Kidney tubule cell (primary cell): ENCODE results near the gene ACER1.
"Not testable (repeated sequence)": the region's sequence is repeated elsewhere in the genome, so short reads cannot be mapped to it uniquely, and the experiment has no call there.

Source experiments
- DNase-seq: peaks from one replicate; pipeline ENCODE4 v3.0.0-alpha.2; 2018; ENCODE audit warnings: low spot score

Gene ACER1

DNA sequence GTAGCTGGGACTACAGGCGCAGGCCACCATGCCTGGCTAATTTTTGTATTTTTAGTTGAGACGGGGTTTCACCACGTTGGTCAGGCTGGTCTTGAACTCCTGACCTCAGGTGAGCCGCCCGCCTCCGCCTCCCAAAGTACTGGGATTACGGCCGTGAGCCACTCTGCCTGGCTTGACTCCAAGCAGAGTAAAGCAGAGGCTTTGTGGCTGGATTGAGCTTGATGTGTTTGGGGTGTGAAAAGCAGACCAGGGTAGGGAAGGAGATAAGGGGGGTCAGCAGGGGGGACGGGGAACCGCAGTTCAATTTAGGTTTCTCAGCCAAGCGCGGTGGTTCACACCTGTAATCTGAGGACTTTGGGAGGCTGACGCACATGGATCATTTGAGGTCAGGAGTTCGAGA lies 23.8 kb upstream of the ACER1 start:
- DNase-seq: no peak

DNA sequence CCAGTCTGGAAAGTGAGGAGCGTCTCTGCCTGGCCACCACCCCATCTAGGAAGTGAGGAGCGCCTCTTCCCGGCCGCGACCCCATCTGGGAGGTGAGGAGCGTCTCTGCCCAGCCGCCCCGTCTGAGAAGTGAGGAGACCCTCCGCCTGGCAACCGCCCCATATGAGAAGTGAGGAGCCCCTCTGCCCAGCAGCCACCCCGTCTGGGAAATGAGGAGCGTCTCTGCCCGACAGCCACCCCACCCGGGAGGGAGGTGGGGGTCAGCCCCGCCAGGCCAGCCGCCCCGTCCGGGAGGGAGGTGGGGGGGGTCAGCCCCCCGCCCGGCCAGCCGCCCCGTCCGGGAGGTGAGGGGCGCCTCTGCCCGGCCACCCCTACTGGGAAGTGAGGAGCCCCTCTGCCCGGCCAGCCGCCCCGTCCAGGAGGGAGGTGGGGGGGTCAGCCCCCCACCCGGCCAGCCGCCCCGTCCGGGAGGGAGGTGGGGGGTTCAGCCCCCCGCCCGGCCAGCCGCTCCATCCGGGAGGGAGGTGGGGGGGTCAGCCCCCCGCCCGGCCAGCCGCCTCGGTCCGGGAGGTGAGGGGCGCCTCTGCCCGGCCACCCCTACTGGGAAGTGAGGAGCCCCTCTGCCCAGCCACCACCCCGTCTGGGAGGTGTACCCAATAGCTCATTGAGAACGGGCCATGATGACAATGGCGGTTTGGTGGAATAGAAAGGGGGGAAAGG lies 22.1 kb upstream of the ACER1 start:
- DNase-seq: not testable (repeated sequence)

DNA sequence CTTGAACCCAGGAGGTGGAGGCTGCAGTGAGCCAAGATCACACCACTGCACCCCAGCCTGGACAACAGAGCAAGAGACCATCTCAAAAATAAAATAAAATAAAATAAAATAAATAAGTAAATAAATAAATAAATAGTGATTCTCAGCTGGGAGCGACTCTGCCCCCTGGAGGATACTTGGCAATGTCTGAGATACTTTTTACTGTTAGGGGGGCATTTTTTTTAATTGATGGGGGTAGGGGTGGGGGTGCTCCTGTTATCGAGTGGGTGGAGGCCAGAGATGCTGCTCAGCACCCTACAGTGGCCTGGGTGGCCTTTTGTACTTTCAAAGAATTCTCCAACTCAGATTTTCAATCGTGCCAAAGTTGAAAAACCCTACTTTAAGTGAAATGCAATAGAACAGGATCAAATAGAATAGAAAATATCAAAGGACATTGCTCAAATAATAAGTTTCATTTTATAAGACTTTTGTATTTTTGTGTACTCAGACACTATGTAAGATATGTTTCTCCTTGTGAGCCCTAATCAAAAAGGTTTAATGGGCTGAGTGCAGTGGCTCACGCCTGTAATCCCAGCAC lies 20.8 kb upstream of the ACER1 start:
- DNase-seq: no peak

DNA sequence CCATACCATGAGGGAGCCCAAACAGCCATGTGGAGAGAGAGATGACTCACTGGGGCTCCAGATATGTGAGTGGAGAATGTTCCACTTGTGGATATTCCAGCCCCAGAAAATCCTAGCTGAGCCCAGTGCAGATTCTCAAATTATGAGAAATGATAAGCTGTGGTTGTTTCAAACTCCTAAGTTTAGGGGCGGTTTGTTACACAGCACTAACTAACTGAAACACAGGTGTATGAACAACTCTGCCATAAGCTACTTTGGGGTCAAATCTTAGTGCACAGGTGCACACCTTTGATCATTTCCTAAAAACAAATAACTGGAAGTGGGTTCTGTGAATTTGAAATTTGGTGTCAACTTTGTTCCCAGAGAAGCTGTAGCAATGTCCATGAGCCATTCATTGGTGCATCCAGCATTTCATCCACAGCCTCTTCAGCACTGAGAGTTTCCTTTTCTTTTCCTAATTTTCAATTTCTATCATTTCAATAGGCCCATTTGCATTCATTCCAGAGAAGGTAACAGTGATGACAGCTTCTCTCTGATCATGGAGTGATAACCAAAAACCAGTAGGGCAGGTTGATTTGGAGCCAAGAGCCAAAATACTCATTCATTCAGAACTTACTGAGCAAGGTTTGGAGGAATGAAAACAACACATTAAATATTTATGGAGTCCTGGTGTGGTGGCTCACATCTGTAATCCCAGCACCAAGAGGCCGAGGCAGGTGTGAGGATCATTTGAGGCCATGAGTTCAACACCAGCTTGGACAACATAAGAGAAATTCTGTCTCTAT lies 19.2 kb upstream of the ACER1 start:
- DNase-seq: no peak

- no peak for DNase-seq
Observed at GRCh38 chr19:6350688-6351087, 17.3 kb upstream of the ACER1 start.

DNA sequence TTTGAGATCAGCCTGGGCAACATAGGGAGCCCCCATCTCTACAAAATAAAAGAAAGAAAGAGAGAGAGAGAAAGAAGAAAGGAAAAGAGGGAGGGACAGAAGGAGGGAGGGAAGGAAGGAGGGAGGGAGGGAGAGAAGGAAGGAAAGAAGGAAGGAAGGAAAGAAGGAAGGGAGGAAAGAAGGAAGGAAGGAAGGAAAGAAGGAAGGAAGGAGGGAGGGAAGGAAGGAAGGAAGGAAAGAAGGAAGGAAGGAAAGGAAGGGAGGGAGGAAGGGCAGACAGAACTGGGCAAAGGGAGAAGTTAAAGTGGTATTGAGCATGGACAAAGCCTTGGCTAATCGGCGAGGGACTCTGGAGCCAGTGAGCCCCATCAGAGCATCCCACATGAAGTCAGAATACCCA lies 15.9 kb upstream of the ACER1 start:
- not testable (repeated sequence) for DNase-seq

DNA sequence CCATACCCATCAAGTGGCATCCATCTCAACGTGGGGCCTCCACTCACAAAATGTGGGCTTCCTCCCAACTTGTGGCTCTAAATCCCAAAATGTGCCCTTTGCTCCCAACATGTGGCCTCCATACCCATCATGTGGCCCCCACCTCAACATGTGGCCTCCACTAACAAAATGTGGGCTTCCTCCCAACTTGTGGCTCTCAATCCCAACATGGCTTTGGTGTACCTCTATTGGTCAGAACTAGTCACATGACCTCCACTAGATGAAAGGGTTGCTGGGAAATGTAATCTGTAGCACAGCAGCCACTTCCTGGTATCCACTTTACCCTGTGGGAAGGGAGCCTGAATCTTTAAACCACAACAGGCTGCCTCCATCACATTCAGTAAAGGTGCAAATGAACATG lies 10.1 kb upstream of the ACER1 start:
- DNase-seq: peak; percentile 3

DNA sequence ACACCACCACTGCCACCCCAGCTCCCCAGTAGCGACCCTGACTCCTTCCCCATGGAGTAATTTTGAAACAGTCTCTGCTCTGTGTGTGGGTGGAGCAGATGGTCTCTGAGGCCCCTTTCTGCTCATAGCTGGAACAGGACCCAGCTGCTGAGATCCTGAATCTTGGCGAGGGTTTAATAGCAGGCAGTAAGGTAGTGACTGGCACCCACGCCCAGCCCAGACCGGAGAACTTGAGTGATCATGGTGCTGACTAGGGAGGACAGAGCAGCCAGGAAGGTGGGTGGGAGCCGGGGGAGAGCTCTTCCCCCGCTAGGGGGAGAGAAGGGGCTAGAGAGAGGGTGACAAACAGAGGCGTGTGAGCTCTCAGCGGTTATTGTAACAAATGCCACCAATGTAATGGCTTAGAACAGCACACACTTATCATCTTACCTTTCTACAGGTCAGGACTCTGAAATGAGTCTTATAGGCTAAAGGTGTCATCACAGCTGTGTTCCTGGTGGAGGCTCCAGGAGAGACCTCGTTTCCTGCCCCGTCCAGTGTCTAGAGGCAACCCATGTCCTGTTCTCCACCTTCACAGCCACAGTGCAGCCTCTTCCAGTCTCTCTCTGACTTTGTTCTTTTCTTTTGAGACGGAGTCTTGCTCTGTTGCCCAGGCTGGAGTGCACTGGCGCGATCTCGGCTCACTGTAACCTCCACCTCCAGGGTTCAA lies 7.2 kb upstream of the ACER1 start:
- no peak for DNase-seq

DNA sequence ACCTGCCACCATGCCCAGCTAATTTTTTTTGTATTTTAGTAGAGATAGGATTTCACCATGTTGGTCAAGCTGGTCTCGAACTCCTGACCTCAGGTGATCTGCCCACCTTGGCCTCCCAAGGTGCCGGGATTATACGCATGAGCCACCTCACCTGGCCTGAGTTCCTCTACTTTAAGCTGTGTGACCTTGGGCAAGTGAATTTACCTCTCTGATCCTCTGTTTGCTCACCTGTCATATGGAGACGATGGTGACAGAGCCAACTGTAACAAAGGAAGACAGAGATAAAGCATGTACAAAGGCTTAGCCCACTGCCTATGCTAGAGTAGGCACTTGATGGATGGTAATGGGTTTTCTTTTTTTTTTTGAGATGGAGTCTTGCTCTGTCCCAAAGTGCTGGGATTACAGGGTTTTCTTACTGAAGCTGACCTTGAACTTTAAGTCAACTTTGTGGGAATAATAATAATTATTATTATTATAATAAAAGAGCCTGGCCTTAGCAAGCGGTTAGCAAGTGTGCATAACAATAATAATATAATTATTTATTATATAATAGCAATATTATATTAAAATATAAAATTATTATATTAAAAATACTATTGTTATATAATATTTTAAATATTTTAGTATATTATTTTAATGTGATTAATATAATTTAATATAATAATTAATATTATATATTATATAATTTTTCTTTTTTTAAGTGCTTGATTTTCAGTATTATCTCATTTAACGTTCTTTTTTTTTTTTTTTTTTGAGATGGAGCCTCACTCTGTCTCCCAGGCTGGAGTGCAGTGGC lies 1.3 kb upstream of the ACER1 start:
- DNase-seq: no peak

DNA sequence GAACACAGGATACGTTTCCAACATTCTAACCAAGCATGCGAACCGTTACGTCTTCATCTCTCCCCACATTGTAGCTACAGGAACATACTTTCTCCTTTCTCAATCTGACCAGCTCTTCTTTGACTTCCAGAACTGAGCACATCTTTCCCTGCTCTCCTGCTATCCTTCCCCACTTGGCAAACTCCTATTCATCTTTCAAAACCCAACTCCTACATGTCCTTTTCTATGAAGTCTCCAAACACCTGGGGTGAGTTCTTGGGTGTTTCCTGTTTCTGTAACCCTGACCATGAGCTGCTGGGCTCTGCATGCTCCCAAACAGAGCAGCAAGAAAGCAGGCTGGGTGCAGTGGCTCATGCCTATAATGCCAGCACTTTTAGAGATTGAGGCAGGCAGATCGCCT lies 6.6 kb downstream of the ACER1 start:
- no peak for DNase-seq

DNA sequence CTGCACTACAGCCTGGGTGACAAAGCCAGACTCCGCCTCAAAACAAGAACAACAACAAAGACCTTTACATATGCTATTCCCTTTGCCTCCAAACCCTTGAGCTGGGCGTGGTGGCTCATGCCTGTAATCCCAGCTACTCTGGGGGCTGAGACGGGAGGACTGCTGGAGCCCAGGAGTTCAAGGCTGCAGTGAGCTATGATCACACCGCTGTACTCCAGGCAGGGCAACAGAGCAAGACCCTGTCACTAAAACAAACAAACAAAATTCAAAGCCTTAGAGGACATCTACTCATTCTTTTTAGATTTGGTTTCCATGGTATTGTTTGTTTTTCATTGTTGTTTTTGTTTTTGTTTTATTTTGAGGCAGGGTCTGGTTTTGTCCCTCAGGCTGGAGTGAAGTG lies 7.8 kb downstream of the ACER1 start:
- DNase-seq: no peak

DNA sequence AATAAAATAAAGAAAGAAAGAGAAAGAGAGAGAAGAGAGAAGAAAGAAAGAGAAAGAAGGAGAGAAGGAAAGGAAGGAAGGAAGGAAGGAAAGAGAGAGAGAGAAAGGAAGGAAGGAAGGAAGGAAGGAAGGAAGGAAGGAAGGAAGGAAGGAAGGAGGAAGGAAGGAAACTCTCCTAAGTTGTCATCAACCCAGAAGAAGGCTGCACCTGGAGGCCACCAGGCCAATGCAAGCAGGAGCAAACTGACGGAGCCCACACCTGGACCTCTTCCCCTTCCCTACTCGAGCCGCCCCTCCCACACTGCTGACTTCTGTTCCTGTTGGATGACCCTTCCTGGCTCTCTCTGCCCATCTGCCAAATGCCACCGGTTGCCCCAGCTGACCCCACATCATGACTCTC lies 8.7 kb downstream of the ACER1 start:
- DNase-seq: no peak

DNA sequence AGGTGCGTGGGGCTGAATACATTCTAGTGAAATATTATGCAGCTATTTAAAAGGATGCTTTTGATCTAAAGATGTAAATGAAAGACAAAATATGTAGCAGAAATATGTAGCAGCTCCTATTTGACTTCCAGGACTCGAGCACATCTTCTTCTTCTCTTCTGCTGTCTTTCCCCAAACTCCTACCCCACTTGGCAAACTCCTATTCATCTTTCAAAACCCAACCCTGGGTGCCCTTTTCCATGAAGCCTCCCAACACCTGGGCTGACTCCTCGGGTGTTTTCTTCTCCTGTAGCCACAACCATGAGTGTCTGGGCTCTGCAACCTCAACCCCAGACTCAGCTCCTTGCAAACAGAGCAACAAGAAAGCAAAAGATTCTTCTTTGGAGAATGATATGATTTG lies 11.1 kb downstream of the ACER1 start:
- DNase-seq: no peak

DNA sequence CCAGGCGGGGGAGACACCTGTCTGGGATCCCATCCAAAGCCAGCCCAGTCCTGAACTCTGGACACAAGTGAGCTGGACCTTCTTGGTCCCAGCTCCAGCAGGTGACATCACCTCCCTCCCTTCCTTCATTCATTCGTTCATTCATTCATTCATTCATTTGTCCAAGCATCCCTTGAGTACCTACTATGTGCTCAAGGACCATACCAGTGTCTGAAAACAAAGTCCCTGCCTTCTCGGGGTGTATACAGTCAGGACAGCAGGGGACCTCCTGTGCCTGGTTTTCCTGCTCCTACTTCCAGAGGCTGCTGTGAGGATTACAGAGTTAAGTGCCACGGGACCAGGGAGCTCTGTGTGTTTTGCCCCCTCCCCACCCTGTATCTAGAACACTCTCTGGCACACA lies 14.0 kb downstream of the ACER1 start:
- no peak for DNase-seq

DNA sequence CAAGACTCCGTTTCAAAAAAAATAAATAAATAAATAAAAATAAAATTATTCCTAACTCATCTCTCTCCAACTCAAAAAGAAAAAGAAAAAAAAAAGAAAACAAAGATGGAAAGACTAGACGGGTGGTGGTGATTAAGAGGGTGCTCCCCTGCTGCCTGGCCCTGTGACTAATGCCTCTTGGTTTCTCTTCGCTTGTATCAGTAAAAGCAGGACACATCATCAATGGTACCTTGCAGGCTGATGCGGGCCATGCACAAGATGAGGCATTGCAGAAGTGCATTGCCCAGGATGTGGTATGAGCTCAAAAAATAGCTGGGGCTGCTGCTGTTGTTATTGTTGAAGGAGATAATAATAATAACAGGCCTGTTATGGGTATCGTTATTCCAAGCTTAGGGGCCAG lies 14.6 kb downstream of the ACER1 start:
- DNase-seq: peak; percentile 10

DNA sequence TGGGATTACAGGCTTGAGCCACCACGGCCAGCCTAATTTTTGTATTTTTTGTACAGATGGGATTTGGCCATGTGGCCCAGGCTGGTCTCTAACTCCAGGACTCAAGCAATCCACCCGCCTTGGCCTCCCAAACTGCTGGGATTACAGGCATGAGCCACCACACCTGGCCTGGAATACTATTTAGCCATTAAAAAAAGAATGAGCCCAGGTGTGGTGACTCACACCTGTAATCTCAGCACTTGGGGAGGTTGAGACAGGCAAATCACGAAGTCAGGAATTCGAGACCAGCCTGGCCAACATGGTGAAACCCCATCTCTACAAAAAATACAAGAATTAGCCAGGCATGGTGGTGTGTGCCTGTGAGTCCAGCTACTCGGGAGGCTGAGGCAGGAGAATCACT lies 17.8 kb downstream of the ACER1 start:
- not testable (repeated sequence) for DNase-seq

DNA sequence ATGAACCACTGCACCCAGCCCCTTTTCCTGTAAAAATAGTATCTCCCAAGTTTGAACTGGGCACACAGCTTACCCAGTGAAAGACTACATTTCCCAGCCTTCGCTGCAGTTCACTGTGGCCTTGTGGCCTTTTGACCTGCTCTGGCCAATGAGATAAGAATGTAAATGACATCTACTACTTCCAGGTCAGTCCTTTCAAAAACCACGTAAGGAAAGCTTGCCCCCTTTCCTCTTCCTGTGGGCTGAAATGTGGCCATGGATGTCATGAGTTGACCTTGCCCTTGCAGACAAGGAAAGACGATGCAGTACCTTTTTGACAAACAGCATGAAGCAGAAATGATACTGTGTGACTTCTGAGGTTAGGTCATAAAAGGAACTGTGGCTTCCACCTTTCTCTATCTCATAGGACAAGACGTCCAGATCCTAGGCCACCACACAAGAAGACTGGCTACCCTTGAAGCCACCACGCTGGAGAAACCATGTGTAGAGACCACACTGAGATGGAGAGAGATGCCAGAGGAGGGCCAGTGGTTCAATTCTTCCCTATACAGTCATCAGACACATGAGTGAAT lies 19.9 kb downstream of the ACER1 start:
- DNase-seq: no peak

DNA sequence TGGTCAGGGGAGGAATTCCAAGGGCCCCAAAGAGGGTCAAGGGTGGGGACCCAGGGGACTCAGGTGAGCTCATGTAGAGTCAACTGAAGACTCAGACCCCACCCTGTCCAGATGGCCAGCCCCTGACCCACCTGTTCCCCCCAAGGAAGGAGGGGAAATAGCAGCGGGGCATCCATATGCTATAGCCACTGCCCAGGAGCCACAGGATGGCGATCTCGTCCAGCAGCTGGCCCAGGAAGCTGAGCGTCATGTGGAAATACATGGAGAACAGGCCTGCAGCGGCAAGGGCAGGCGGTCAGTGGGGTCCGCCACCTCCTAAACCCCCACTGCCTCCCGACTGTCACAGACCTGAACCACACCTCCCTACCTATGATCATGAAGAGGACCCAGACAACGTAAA lies 21.4 kb downstream of the ACER1 start:
- no peak for DNase-seq

GRCh38 chr19:6298413-6298812 lies 35.0 kb downstream of the ACER1 start:
- DNase-seq: no peak

DNA sequence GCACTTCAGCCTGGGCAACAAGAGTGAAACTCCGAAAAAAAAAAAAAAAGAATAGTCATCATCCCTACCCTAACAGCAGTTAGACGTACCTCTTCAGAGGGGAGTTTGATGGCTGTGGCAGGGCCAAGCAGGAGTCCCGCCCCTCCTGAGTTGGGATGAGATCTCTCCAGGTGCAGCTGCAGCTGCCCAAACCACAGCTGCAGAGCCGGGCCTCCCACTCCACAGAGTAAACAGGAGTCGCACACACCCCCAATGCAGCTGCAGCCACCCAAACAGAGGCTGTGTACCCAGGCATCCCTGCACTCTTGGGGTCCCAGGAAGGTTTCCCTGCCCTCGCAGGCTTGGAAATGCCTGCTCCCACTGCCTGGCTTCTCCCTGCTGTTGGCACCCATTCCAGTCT lies 36.2 kb downstream of the ACER1 start:
- DNase-seq: no peak

DNA sequence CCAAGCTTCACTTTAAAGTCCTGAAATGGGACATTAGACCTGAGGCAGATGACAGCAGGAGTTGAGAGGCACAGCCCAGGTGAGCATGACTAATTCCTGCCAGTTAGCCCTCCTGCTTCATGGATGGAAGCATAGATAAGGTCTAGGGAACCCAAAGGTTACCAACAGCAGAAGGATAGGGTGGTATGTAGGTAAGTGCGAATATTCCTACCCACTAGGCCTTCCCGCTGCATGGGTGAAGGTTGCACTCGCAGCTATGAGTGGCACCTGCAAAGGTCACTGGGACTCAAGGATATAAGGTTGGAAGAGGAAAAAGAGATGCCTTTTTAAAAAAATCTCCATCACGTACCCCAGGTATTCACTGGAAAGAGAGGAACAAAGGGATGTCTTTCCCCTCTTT lies 41.4 kb downstream of the ACER1 start:
- DNase-seq: no peak

- DNase-seq: no peak
Observed at GRCh38 chr19:6288737-6289136, 44.7 kb downstream of the ACER1 start.
